Iris pigment epithelial cell (primary cell): ENCODE measurements around the gene SERPIND1.
"Not testable (repeated sequence)": the region's sequence is repeated elsewhere in the genome, so short reads cannot be mapped to it uniquely, and the experiment has no call there.

Experiments
- DNase-seq: peaks from one replicate; pipeline ENCODE4 v3.0.0-alpha.2; 2011; ENCODE audit warnings: low read depth

Gene SERPIND1

GRCh38 chr22:20813056-20813455 lies 39.1 kb downstream of the SERPIND1 start:
- DNase-seq: no peak

- DNase-seq: no peak
Observed at GRCh38 chr22:20814221-20814808, 40.4 kb downstream of the SERPIND1 start.

GRCh38 chr22:20815477-20816050 lies 41.7 kb downstream of the SERPIND1 start:
- DNase-seq: no peak

- no peak for DNase-seq
Observed at GRCh38 chr22:20816559-20816958, 42.6 kb downstream of the SERPIND1 start.

- no peak for DNase-seq
Observed at GRCh38 chr22:20818471-20818870, 44.6 kb downstream of the SERPIND1 start.

- DNase-seq: no peak
Observed at GRCh38 chr22:20819471-20819870, 45.6 kb downstream of the SERPIND1 start.

- DNase-seq: not testable (repeated sequence)
Observed at GRCh38 chr22:20821717-20822239, 47.9 kb downstream of the SERPIND1 start.

- no peak for DNase-seq
Observed at GRCh38 chr22:20822240-20822639, 48.3 kb downstream of the SERPIND1 start.

GRCh38 chr22:20823264-20823663 lies 49.4 kb downstream of the SERPIND1 start:
- DNase-seq: no peak

GRCh38 chr22:20825216-20825615 lies 51.3 kb downstream of the SERPIND1 start:
- not testable (repeated sequence) for DNase-seq

GRCh38 chr22:20825624-20826023 lies 51.7 kb downstream of the SERPIND1 start:
- DNase-seq: no peak

GRCh38 chr22:20826373-20827152 lies 52.6 kb downstream of the SERPIND1 start:
- DNase-seq: peak; percentile 6

- no peak for DNase-seq
Observed at GRCh38 chr22:20829491-20830134, 55.7 kb downstream of the SERPIND1 start.

GRCh38 chr22:20833225-20833665 lies 59.3 kb downstream of the SERPIND1 start:
- DNase-seq: no peak

- DNase-seq: no peak
Observed at GRCh38 chr22:20834206-20834605, 60.3 kb downstream of the SERPIND1 start.

- DNase-seq: no peak
Observed at GRCh38 chr22:20834725-20835124, 60.8 kb downstream of the SERPIND1 start.
